Tibial artery (tissue), 4 donors: Measurements from ENCODE around the gene PALB2.

Experiments
- DNase-seq, 2 donors: peaks; one replicate each; pipeline ENCODE4 v3.0.0-alpha.2; 2019
- H3K27ac ChIP-seq, 2 donors: fragments of 200-600 bp; sonication (generic) in 1 of 2; 1 replicate in 1 of 2; 2 replicates in 1 of 2; pipeline ENCODE4 v1.5.1; 2018 to 2019; ENCODE audit warnings: mild to moderate bottlenecking in 1 of 2
- H3K27me3 ChIP-seq, 2 donors: fragments of 200-600 bp; sonication (generic) in 1 of 2; one replicate each; pipeline versions ENCODE4 v1.5.1 to v1.6.0; 2016 to 2019
- H3K36me3 ChIP-seq, 3 donors: fragments of 200-600 bp; sonication (generic) in 2 of 3; one replicate each; pipeline ENCODE4 v1.5.1; 2016 to 2019; ENCODE audit warnings: mild to moderate bottlenecking in 2 of 3
- H3K4me1 ChIP-seq, 4 donors: fragments of 200-600 bp; sonication (generic) in 2 of 4; 1 replicate in 3 of 4; 2 replicates in 1 of 4; pipeline ENCODE4 v1.5.1; 2016 to 2019
- H3K4me3 ChIP-seq, 2 donors: fragments of 200-600 bp; sonication (generic) in 1 of 2; 1 replicate in 1 of 2; 2 replicates in 1 of 2; pipeline ENCODE4 v1.5.1; 2018 to 2019; ENCODE audit warnings: mild to moderate bottlenecking in 2 of 2
- H3K9me3 ChIP-seq, 3 donors: fragments of 200-600 bp; sonication (generic) in 1 of 3; one replicate each; pipeline ENCODE4 v1.5.1; 2016 to 2019
- intact Hi-C: fragments of 100-400 bp; cut with DNase I; formaldehyde crosslinking; loops from one replicate; pipeline ENCODE4 v1.15.0; 2023; ENCODE audit warnings: low total_unique reads
- TF ChIP-seq, protein P1 (sequence below), 2 experiments: fragments of 200-600 bp in 1 of 2; fragments of 450-650 bp in 1 of 2; IDR thresholded peaks; one replicate each; pipeline ENCODE4 v1.5.1; 2017 to 2019; ENCODE audit warnings: antibody characterized with exemption in 2 of 2, mild to moderate bottlenecking in 1 of 2, moderate library complexity in 1 of 2

PALB2 gene

GRCh38 chr16:23663918-23664317 lies 22.8 kb upstream of the PALB2 start:
- DNase-seq, result no peak
- H3K36me3 ChIP-seq, result peaks cover 92 to 99% (median 98%) of the 10 kb centered on the region in 3 donors
- intact Hi-C loops, result no loop called here
- H3K9me3 ChIP-seq, result no peaks in the 10 kb centered on the region
- TF ChIP-seq, protein P1, sequence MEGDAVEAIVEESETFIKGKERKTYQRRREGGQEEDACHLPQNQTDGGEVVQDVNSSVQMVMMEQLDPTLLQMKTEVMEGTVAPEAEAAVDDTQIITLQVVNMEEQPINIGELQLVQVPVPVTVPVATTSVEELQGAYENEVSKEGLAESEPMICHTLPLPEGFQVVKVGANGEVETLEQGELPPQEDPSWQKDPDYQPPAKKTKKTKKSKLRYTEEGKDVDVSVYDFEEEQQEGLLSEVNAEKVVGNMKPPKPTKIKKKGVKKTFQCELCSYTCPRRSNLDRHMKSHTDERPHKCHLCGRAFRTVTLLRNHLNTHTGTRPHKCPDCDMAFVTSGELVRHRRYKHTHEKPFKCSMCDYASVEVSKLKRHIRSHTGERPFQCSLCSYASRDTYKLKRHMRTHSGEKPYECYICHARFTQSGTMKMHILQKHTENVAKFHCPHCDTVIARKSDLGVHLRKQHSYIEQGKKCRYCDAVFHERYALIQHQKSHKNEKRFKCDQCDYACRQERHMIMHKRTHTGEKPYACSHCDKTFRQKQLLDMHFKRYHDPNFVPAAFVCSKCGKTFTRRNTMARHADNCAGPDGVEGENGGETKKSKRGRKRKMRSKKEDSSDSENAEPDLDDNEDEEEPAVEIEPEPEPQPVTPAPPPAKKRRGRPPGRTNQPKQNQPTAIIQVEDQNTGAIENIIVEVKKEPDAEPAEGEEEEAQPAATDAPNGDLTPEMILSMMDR (IDR thresholded peaks at IDR 0.05), result no peak
- H3K27ac ChIP-seq, result no peak overlapping the region
- no peaks in the 10 kb centered on the region for H3K4me1 ChIP-seq
- H3K4me3 ChIP-seq, result no peak overlapping the region
- no peaks in the 10 kb centered on the region for H3K27me3 ChIP-seq

DNA sequence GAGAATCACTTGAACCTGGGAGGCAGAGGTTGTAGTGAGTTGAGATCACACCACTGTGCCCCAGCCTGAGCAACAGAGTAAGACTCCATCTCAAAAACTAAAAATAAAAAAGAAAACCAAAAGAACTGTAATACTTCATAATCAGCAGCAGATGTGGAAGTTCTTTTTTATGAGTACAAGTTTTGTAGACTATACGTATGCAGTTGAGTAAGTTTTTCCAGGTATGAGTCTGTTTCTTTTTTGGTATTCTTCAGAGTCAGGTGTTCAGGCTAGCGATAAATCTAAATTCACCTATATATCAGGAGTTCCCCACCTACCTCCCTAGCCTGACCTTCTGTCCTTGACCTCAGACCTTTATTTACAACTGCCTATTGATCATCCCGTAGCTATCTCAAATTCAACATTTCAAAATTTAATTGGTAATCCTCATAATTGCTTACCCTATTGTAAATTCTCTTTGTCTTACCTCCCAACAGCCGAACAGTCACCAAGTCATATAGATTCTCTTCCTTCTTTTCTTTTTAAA lies 10.9 kb upstream of the PALB2 start:
- no peaks in the 10 kb centered on the region for H3K4me1 ChIP-seq
- no peak overlapping the region for H3K4me3 ChIP-seq
- TF ChIP-seq, protein P1 (IDR thresholded peaks at IDR 0.05), result no peak
- peaks cover 0 to 32% (median 18%) of the 10 kb centered on the region in 3 donors for H3K36me3 ChIP-seq
- H3K9me3 ChIP-seq, result no peaks in the 10 kb centered on the region
- intact Hi-C loops, result no loop called here
- no peak overlapping the region for H3K27ac ChIP-seq
- H3K27me3 ChIP-seq, result no peaks in the 10 kb centered on the region
- DNase-seq, result no peak

DNA sequence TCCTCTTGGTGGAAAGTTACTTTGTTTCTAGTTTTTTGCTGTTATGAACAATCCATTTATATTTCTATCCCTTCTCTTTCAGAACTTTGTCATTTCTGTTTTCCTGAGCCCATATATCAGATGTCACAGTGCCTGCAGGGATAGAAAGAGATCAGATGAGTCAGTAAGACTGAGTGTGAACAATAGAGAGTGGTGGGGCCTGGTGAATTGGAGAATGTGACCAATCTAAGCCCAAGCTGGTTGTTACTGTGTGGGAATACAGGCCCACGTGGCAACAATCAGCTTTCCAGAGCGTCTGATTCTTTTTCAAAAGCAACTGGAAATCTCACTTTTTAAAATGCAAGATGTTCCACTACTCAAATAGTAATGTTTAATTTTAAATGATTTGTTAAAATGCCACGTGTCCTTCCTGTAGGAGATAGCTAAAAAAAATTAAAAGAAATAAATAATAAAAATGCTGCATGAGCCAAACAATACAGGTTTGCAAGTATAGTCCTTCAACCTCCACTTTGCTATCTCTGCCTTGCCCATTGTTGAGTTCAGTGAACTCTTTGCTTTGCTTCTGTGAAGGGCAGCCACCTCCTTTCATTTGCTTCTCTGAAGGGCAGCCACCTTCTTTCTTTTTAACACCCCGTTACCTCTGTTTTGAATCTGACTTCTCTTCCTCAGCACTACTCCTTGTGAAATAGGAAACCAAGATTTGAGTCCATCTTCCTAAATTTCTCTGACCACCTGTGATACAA lies 9.7 kb upstream of the PALB2 start:
- TF ChIP-seq, protein P1 (IDR thresholded peaks at IDR 0.05), result no peak
- Histone ChIP-seq H3K36me3 (peaks cover 1 to 30% (median 23%) of the 10 kb centered on the region in 3 donors), H3K4me3 (no peak overlapping the region), H3K4me1 (no peaks in the 10 kb centered on the region), H3K27ac (no peak overlapping the region), H3K9me3 (no peaks in the 10 kb centered on the region), H3K27me3 (no peaks in the 10 kb centered on the region)
- intact Hi-C loops, result no loop called here
- DNase-seq, result no peak

DNA sequence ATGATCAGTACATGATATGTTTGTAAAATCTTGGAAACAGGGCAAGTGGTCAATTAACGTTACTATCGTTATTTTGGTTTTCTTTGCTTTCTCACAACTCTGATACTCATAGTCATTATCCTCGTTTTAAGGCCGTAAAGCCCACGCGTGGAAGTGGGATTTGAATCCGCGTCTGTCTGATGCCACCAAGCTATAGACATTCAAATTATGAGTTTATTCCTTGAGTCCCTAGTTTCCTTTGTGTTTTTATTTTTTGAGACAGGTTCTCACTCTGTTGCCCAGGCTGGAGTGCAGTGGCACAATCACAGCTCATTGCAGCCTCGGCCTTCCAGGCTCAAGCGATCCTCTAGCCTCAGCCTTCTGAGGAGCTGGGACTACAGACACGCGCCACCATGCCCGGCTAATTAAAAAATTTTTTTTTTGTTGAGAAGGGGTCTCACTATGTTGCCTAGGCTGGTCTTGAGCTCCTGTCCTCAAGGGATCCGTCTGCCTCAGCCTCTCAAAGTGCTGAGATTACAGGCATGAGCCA lies 1.2 kb upstream of the PALB2 start:
- Histone ChIP-seq H3K4me3 (peak overlapping the region; percentile 64 to 87), H3K36me3 (peaks cover 20 to 25% (median 23%) of the 10 kb centered on the region in 3 donors), H3K9me3 (no peaks in the 10 kb centered on the region), H3K27me3 (no peaks in the 10 kb centered on the region), H3K4me1 (peaks cover 0 to 29% (median 19%) of the 10 kb centered on the region in 4 donors), H3K27ac (peak overlapping the region; percentile 76 to 90)
- DNase-seq, result no peak
- intact Hi-C loops, result loop anchor here (5.0 kb wide), 1 partner anchor 45 kb away; the partner anchor contains the start of gene NDUFAB1
- TF ChIP-seq, protein P1 (IDR thresholded peaks at IDR 0.05), result no peak

- no peaks in the 10 kb centered on the region for H3K27me3 ChIP-seq
- TF ChIP-seq, protein P1 (IDR thresholded peaks at IDR 0.05), result no peak
- peak overlapping the region; percentile 76 to 90 for H3K27ac ChIP-seq
- no peaks in the 10 kb centered on the region for H3K9me3 ChIP-seq
- DNase-seq, result no peak
- peaks cover 24 to 41% (median 26%) of the 10 kb centered on the region in 3 donors for H3K36me3 ChIP-seq
- H3K4me3 ChIP-seq, result peak overlapping the region; percentile 64 to 87
- peaks cover 0 to 29% (median 19%) of the 10 kb centered on the region in 4 donors for H3K4me1 ChIP-seq
- intact Hi-C loops, result loop anchor here (5.0 kb wide), 1 partner anchor 43 kb away; the partner anchor contains the start of gene NDUFAB1
Measured at GRCh38 chr16:23640615-23640930, 537 bp downstream of the PALB2 start.
